Measurements from ENCODE around the gene TMEM150A.

The TMEM150A gene

DNA sequence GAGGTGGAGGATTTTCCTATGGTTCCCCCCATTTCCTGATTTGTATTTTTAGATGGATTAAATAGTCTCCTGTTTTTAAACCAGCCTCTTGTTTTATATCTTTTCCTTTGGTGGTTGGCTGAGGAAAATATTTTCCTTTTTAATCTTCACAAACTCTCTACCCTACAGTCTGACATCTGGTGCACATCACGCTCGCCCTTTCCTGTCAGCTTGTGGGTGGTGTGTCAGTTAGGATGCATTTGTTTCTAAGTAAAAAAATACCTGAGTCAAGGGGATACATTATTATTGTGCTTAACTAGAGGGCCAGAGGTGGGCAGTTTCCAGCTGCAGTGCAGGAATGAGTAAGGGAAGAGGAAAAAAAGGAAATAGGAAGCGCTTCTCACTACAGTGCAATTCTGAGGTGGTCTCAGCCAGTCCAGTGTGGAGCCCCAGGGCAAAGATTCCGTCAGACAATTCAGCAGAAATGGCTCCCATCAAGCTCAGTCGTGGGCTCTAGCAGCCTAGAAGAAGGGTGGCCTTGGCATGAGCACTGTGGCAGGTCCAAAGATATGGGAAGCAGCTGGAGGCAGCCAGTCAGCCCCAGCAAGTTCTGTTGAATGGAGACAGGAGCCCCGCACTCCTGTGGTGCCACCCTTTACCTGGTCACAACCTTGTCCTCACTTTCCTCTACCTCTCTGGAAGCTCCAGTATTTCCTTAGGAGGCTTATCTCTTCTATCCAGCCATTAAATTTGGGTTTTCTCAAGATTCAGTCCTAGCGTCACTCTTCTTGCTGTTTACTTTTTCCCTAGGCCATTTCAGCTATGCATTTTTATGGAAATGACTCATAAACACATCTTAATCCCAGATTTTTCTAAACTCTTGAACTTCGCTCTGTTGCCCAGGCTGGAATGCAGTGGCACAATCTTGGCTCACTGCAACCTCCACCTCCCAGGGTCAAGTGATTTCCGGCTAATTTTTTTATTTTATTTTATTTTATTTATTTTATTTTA is 47.0 kb upstream of the TMEM150A start:
- Histone ChIP-seq H3K9me3 (replicated peaks in 1 of 2; ENCODE audit: control insufficient read depth in 2 of 2, insufficient read depth in 1 of 2, low read depth in 1 of 2, low read length in 2 of 2) (peaks cover 0 to 1% of the 10 kb centered on the region in 2 donors), H3K4ac (ENCODE audit: low read length) (no peak overlapping the region), H2BK5ac (ENCODE audit: low read length) (no peak overlapping the region), H3K4me3 (ENCODE audit: low read length in 2 of 2) (no peak overlapping the region), H3K4me1 (ENCODE audit: control insufficient read depth in 2 of 2, insufficient read depth in 1 of 2, low read depth in 1 of 2, low read length in 2 of 2) (no peaks in the 10 kb centered on the region), H3K18ac (ENCODE audit: low read length) (no peak overlapping the region), H3K14ac (ENCODE audit: low read length) (no peak overlapping the region), H3K27me3 (ENCODE audit: control insufficient read depth in 3 of 3, insufficient read depth in 3 of 3, low read depth in 1 of 3, low read length in 3 of 3) (no peaks in the 10 kb centered on the region), H4K91ac (ENCODE audit: low read depth, low read length, poor library complexity) (no peak overlapping the region), H2AFZ (ENCODE audit: low read length) (no peak overlapping the region), H2AK5ac (ENCODE audit: low read depth, low read length) (no peak overlapping the region), H3K79me1 (ENCODE audit: low read depth, low read length) (peaks cover 2% of the 10 kb centered on the region), H4K8ac (ENCODE audit: low read depth, low read length) (no peak overlapping the region), H3K4me2 (ENCODE audit: insufficient read depth, low read length, poor library complexity, severe bottlenecking) (no peak overlapping the region), H3K9ac (ENCODE audit: low read depth, low read length, poor library complexity) (no peak overlapping the region), H2BK120ac (ENCODE audit: low read depth, low read length) (no peak overlapping the region), H3K27ac (replicated peaks; ENCODE audit: low read length) (no peak overlapping the region), H3K36me3 (replicated peaks in 1 of 2; ENCODE audit: control insufficient read depth in 2 of 2, insufficient read depth in 2 of 2, low read length in 2 of 2) (peaks cover 56 to 95% of the 10 kb centered on the region in 2 donors), H2BK12ac (ENCODE audit: low read length) (no peak overlapping the region), H2BK15ac (ENCODE audit: low read length) (no peak overlapping the region), H3K23ac (ENCODE audit: low read depth, low read length, poor library complexity) (no peak overlapping the region)
- WGBS, 2 donors (ENCODE audit: extremely low coverage in 2 of 2, insufficient read length in 2 of 2, insufficient replicate concordance in 1 of 2): no CpG with 5 or more reads among the region's 9 CpGs
- DNase-seq (ENCODE audit: low spot score): no peak

DNA sequence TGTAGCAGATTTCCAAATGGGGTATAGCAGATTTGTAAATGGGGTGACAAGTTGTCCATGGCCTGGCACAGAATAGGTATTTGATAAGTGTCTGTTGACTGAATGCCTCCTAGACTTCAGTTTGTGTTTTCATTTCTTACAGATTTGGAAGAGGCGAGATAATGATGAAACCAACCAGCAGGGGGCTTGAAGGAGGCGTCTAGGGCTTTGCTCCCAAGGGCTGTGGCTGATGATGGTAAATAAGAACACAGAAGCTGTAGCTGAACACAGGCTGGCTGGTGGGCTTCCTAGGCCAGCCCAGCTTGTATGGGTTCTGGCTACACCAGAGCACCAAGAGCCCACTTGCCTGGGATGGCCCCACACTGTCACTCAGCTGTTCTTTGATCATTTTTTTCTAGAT is 46.1 kb upstream of the TMEM150A start:
- no peak overlapping the region for H3K27ac ChIP-seq (replicated peaks; ENCODE audit: low read length)
- WGBS, 2 donors (ENCODE audit: extremely low coverage in 2 of 2, insufficient read length in 2 of 2, insufficient replicate concordance in 1 of 2): no CpG with 5 or more reads among the region's 2 CpGs

DNA sequence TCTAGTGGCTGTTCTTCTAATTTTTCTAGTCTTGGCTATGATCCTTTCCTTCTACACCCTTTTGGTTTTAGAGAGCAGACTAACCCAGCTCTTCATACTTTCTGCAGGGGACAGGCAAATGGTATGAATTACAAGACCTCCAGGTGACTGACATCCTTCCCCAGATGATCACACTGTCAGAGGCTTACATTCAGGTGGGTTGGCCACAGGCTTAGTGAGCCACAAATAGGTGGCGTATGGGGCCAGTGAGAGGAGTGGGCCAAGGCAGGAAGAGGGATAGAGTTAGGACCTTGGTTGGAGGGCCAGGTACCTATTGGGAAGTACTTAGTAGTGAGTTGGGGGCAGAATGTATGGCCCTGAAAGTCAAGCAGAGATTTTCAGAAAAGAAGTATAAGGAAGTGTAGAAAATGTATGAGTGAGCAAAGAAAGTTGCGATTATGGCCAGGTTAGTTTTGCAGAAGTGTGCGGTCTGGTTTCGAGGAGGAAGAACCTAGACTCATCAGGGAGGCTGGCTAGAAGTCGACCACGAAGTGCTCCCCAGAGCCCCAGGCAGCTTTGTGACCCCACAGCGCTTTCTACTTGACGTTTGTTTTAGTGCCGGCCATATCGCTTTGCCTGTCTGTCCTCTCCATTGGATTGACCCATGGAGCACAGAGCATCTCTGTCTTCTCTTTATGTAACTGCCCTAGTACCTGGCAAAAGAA is 45.5 kb upstream of the TMEM150A start:
- no peak overlapping the region for H4K91ac ChIP-seq (ENCODE audit: low read depth, low read length, poor library complexity)
- no peak overlapping the region for H3K4me2 ChIP-seq (ENCODE audit: insufficient read depth, low read length, poor library complexity, severe bottlenecking)
- H2AFZ ChIP-seq (ENCODE audit: low read length): no peak overlapping the region
- no CpG with 5 or more reads among the region's 10 CpGs for WGBS, 2 donors (ENCODE audit: extremely low coverage in 2 of 2, insufficient read length in 2 of 2, insufficient replicate concordance in 1 of 2)
- H3K4me1 ChIP-seq (ENCODE audit: control insufficient read depth in 2 of 2, insufficient read depth in 1 of 2, low read depth in 1 of 2, low read length in 2 of 2): no peaks in the 10 kb centered on the region
- peaks cover 0 to 1% of the 10 kb centered on the region in 2 donors for H3K9me3 ChIP-seq (replicated peaks in 1 of 2; ENCODE audit: control insufficient read depth in 2 of 2, insufficient read depth in 1 of 2, low read depth in 1 of 2, low read length in 2 of 2)
- no peak overlapping the region for H3K18ac ChIP-seq (ENCODE audit: low read length)
- H3K9ac ChIP-seq (ENCODE audit: low read depth, low read length, poor library complexity): no peak overlapping the region
- no peak overlapping the region for H2BK12ac ChIP-seq (ENCODE audit: low read length)
- no peak overlapping the region for H3K27ac ChIP-seq (replicated peaks; ENCODE audit: low read length)
- DNase-seq (ENCODE audit: low spot score): no peak
- H2BK15ac ChIP-seq (ENCODE audit: low read length): no peak overlapping the region
- H3K27me3 ChIP-seq (ENCODE audit: control insufficient read depth in 3 of 3, insufficient read depth in 3 of 3, low read depth in 1 of 3, low read length in 3 of 3): no peaks in the 10 kb centered on the region
- H2BK120ac ChIP-seq (ENCODE audit: low read depth, low read length): no peak overlapping the region
- H3K4me3 ChIP-seq (ENCODE audit: low read length in 2 of 2): no peak overlapping the region
- no peak overlapping the region for H2BK5ac ChIP-seq (ENCODE audit: low read length)
- H2AK5ac ChIP-seq (ENCODE audit: low read depth, low read length): no peak overlapping the region
- peaks cover 2% of the 10 kb centered on the region for H3K79me1 ChIP-seq (ENCODE audit: low read depth, low read length)
- no peak overlapping the region for H3K14ac ChIP-seq (ENCODE audit: low read length)
- no peak overlapping the region for H3K4ac ChIP-seq (ENCODE audit: low read length)
- H3K23ac ChIP-seq (ENCODE audit: low read depth, low read length, poor library complexity): no peak overlapping the region
- H4K8ac ChIP-seq (ENCODE audit: low read depth, low read length): no peak overlapping the region
- H3K36me3 ChIP-seq (replicated peaks in 1 of 2; ENCODE audit: control insufficient read depth in 2 of 2, insufficient read depth in 2 of 2, low read length in 2 of 2): peaks cover 60 to 95% of the 10 kb centered on the region in 2 donors

More for the DNA sequence above, 46.1 kb upstream of the TMEM150A start:
- H3K4me1 ChIP-seq (ENCODE audit: control insufficient read depth in 2 of 2, insufficient read depth in 1 of 2, low read depth in 1 of 2, low read length in 2 of 2): no peaks in the 10 kb centered on the region
- no peak overlapping the region for H3K18ac ChIP-seq (ENCODE audit: low read length)
- H2BK120ac ChIP-seq (ENCODE audit: low read depth, low read length): no peak overlapping the region
- no peak overlapping the region for H3K4me2 ChIP-seq (ENCODE audit: insufficient read depth, low read length, poor library complexity, severe bottlenecking)
- peaks cover 58 to 95% of the 10 kb centered on the region in 2 donors for H3K36me3 ChIP-seq (replicated peaks in 1 of 2; ENCODE audit: control insufficient read depth in 2 of 2, insufficient read depth in 2 of 2, low read length in 2 of 2)
- H3K9me3 ChIP-seq (replicated peaks in 1 of 2; ENCODE audit: control insufficient read depth in 2 of 2, insufficient read depth in 1 of 2, low read depth in 1 of 2, low read length in 2 of 2): peaks cover 0 to 1% of the 10 kb centered on the region in 2 donors
- no peak overlapping the region for H2BK5ac ChIP-seq (ENCODE audit: low read length)
- H3K9ac ChIP-seq (ENCODE audit: low read depth, low read length, poor library complexity): no peak overlapping the region
- no peak overlapping the region for H3K14ac ChIP-seq (ENCODE audit: low read length)
- no peak overlapping the region for H2AK5ac ChIP-seq (ENCODE audit: low read depth, low read length)
- no peak for DNase-seq (ENCODE audit: low spot score)
- H3K4me3 ChIP-seq (ENCODE audit: low read length in 2 of 2): no peak overlapping the region
- H3K79me1 ChIP-seq (ENCODE audit: low read depth, low read length): peaks cover 2% of the 10 kb centered on the region
- H2AFZ ChIP-seq (ENCODE audit: low read length): no peak overlapping the region
- H3K27me3 ChIP-seq (ENCODE audit: control insufficient read depth in 3 of 3, insufficient read depth in 3 of 3, low read depth in 1 of 3, low read length in 3 of 3): no peaks in the 10 kb centered on the region
- no peak overlapping the region for H2BK12ac ChIP-seq (ENCODE audit: low read length)
- no peak overlapping the region for H4K8ac ChIP-seq (ENCODE audit: low read depth, low read length)
- no peak overlapping the region for H2BK15ac ChIP-seq (ENCODE audit: low read length)
- no peak overlapping the region for H3K23ac ChIP-seq (ENCODE audit: low read depth, low read length, poor library complexity)
- no peak overlapping the region for H3K4ac ChIP-seq (ENCODE audit: low read length)
- H4K91ac ChIP-seq (ENCODE audit: low read depth, low read length, poor library complexity): no peak overlapping the region

DNA sequence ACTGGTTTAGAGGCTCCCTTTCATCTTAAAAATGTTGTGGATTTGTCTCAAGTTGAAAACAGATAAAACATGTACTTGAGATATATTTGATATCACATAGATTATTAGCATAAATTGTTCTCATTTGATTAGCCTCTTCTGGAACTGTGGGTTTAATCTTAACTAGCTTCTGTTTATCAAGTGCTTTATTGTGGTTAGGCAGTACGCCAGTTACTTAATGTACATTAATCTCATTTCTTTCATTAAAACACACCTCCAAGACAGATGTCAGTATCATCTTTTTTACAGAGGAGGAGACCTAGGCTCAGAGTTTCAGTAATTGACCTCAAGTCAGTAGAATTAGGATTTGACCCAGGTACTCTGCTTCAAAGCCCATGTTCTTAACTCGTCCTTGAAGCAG is 43.7 kb upstream of the TMEM150A start:
- H3K23ac ChIP-seq (ENCODE audit: low read depth, low read length, poor library complexity): no peak overlapping the region
- H3K27me3 ChIP-seq (ENCODE audit: control insufficient read depth in 3 of 3, insufficient read depth in 3 of 3, low read depth in 1 of 3, low read length in 3 of 3): no peaks in the 10 kb centered on the region
- no peak for DNase-seq (ENCODE audit: low spot score)
- no peak overlapping the region for H2BK15ac ChIP-seq (ENCODE audit: low read length)
- no peak overlapping the region for H3K14ac ChIP-seq (ENCODE audit: low read length)
- H3K18ac ChIP-seq (ENCODE audit: low read length): no peak overlapping the region
- H3K4ac ChIP-seq (ENCODE audit: low read length): no peak overlapping the region
- no peak overlapping the region for H2AK5ac ChIP-seq (ENCODE audit: low read depth, low read length)
- H4K91ac ChIP-seq (ENCODE audit: low read depth, low read length, poor library complexity): no peak overlapping the region
- H3K4me1 ChIP-seq (ENCODE audit: control insufficient read depth in 2 of 2, insufficient read depth in 1 of 2, low read depth in 1 of 2, low read length in 2 of 2): no peaks in the 10 kb centered on the region
- no peak overlapping the region for H3K4me3 ChIP-seq (ENCODE audit: low read length in 2 of 2)
- H2BK120ac ChIP-seq (ENCODE audit: low read depth, low read length): no peak overlapping the region
- no peak overlapping the region for H4K8ac ChIP-seq (ENCODE audit: low read depth, low read length)
- H2BK5ac ChIP-seq (ENCODE audit: low read length): no peak overlapping the region
- H3K27ac ChIP-seq (replicated peaks; ENCODE audit: low read length): no peak overlapping the region
- no peak overlapping the region for H2AFZ ChIP-seq (ENCODE audit: low read length)
- no peak overlapping the region for H3K4me2 ChIP-seq (ENCODE audit: insufficient read depth, low read length, poor library complexity, severe bottlenecking)
- H2BK12ac ChIP-seq (ENCODE audit: low read length): no peak overlapping the region
- no peak overlapping the region for H3K9ac ChIP-seq (ENCODE audit: low read depth, low read length, poor library complexity)
- peaks cover 2% of the 10 kb centered on the region for H3K79me1 ChIP-seq (ENCODE audit: low read depth, low read length)
- H3K9me3 ChIP-seq (replicated peaks in 1 of 2; ENCODE audit: control insufficient read depth in 2 of 2, insufficient read depth in 1 of 2, low read depth in 1 of 2, low read length in 2 of 2): peaks cover 0 to 1% of the 10 kb centered on the region in 2 donors
- peaks cover 63 to 97% of the 10 kb centered on the region in 2 donors for H3K36me3 ChIP-seq (replicated peaks in 1 of 2; ENCODE audit: control insufficient read depth in 2 of 2, insufficient read depth in 2 of 2, low read length in 2 of 2)
- no CpG with 5 or more reads among the region's 2 CpGs for WGBS, 2 donors (ENCODE audit: extremely low coverage in 2 of 2, insufficient read length in 2 of 2, insufficient replicate concordance in 1 of 2)
